ENCODE results near the gene BACH2. TPM values are rescaled to one million over a fixed set of nuclear protein-coding genes. Genes with fewer than 3 reads are reported as not detected.

Gene BACH2
- total and polyA plus RNA-seq, 10 of the 15 experiments (the other 5 are each of a cell fraction or from before 2014, with no cell fraction given): 0.03 to 0.28 (median 0.04) TPM; not detected in 3

GRCh38 chr6:90008189-90008907, 288.3 kb downstream of the BACH2 start:
- Histone ChIP-seq H3K9me3 (replicated peaks; ENCODE audit: control insufficient read depth, insufficient read depth, low read length) (no peaks in the 10 kb centered on the region), H2AFZ (ENCODE audit: control insufficient read depth, low read depth, low read length) (no peak overlapping the region), H3K27me3 (replicated peaks in 1 of 2; ENCODE audit: control insufficient read depth in 2 of 2, insufficient read depth in 2 of 2, low read length in 1 of 2) (peaks cover 0 to 2% of the 10 kb centered on the region in 2 experiments; a peak in 1 of 4 replicates), H3K27ac (ENCODE audit: control insufficient read depth, insufficient read depth) (no peak overlapping the region), H3K9ac (ENCODE audit: control insufficient read depth, insufficient read depth, low read length) (no peak overlapping the region), H3K4me1 (ENCODE audit: control insufficient read depth, insufficient read depth, low read length) (no peaks in the 10 kb centered on the region), H3K36me3 (ENCODE audit: control insufficient read depth in 2 of 2, insufficient read depth in 2 of 2, low read length in 1 of 2) (no peaks in the 10 kb centered on the region), H3K79me2 (ENCODE audit: control insufficient read depth, insufficient read depth, low read length) (no peaks in the 10 kb centered on the region), H3K4me2 (ENCODE audit: control insufficient read depth, insufficient read depth) (no peak overlapping the region), H3K4me3 (no peak overlapping the region), H4K20me1 (ENCODE audit: control insufficient read depth, insufficient read depth) (no peaks in the 10 kb centered on the region)
- WGBS (ENCODE audit: insufficient coverage, insufficient replicate concordance, low lambda C conversion rate, missing lambda C conversion rate): 4% methylated on average over 9 of the region's 9 CpGs
- intact Hi-C loops (cut with micrococcal nuclease; ENCODE audit: unreplicated experiment) (no loop called here), in situ Hi-C loops (cut with MboI) (no loop called here)
- FAIRE-seq: no peak
- RAD21 ChIA-PET (ENCODE audit: unreplicated experiment): no interaction called here
- CTCF ChIA-PET: interaction anchor here (1.2 kb wide), 1 partner anchor 471 kb away, joined by 3 read pairs; no protein-coding TSS in a partner anchor
- no TSS peak for BruUV-seq (replicated peaks)
- no peak for TF ChIP-seq FOXM1 (IDR thresholded peaks at IDR 0.05; ENCODE audit: low read depth, low read length)
- no peak for TF ChIP-seq EP300 (IDR thresholded peaks at IDR 0.05; ENCODE audit: borderline replicate concordance in 1 of 2, control insufficient read depth in 1 of 2, low read depth in 2 of 2, low read length in 2 of 2)
- TF ChIP-seq RCOR1 (conservative IDR thresholded peaks at IDR 0.05; ENCODE audit: low read depth, low read length): no peak
- TF ChIP-seq CBX3 (IDR thresholded peaks at IDR 0.05; ENCODE audit: borderline replicate concordance, low read depth): no peak
- no peak for TF ChIP-seq HDAC2 (IDR thresholded peaks at IDR 0.05)
- TF ChIP-seq, protein P1, sequence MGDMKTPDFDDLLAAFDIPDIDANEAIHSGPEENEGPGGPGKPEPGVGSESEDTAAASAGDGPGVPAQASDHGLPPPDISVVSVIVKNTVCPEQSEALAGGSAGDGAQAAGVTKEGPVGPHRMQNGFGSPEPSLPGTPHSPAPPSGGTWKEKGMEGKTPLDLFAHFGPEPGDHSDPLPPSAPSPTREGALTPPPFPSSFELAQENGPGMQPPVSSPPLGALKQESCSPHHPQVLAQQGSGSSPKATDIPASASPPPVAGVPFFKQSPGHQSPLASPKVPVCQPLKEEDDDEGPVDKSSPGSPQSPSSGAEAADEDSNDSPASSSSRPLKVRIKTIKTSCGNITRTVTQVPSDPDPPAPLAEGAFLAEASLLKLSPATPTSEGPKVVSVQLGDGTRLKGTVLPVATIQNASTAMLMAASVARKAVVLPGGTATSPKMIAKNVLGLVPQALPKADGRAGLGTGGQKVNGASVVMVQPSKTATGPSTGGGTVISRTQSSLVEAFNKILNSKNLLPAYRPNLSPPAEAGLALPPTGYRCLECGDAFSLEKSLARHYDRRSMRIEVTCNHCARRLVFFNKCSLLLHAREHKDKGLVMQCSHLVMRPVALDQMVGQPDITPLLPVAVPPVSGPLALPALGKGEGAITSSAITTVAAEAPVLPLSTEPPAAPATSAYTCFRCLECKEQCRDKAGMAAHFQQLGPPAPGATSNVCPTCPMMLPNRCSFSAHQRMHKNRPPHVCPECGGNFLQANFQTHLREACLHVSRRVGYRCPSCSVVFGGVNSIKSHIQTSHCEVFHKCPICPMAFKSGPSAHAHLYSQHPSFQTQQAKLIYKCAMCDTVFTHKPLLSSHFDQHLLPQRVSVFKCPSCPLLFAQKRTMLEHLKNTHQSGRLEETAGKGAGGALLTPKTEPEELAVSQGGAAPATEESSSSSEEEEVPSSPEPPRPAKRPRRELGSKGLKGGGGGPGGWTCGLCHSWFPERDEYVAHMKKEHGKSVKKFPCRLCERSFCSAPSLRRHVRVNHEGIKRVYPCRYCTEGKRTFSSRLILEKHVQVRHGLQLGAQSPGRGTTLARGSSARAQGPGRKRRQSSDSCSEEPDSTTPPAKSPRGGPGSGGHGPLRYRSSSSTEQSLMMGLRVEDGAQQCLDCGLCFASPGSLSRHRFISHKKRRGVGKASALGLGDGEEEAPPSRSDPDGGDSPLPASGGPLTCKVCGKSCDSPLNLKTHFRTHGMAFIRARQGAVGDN (IDR thresholded peaks at IDR 0.05): no peak
- peak; percentile 11 for DNase-seq (ENCODE audit: low read depth, low spot score)
- POLR2A ChIA-PET: interaction anchor here (0.6 kb wide), 1 partner anchor 360 kb away, joined by 3 read pairs; no protein-coding TSS in a partner anchor
- SMC1A ChIA-PET (ENCODE audit: uncharacterized antibody, unreplicated experiment): no interaction called here
- peak; percentile 54 for ATAC-seq
